ENCODE measurements around the gene BHLHE23. TPM values are rescaled to one million over a fixed set of nuclear protein-coding genes. Genes with fewer than 3 reads are reported as not detected.

Gene BHLHE23
- total RNA-seq, 1 donor = not detected

DNA sequence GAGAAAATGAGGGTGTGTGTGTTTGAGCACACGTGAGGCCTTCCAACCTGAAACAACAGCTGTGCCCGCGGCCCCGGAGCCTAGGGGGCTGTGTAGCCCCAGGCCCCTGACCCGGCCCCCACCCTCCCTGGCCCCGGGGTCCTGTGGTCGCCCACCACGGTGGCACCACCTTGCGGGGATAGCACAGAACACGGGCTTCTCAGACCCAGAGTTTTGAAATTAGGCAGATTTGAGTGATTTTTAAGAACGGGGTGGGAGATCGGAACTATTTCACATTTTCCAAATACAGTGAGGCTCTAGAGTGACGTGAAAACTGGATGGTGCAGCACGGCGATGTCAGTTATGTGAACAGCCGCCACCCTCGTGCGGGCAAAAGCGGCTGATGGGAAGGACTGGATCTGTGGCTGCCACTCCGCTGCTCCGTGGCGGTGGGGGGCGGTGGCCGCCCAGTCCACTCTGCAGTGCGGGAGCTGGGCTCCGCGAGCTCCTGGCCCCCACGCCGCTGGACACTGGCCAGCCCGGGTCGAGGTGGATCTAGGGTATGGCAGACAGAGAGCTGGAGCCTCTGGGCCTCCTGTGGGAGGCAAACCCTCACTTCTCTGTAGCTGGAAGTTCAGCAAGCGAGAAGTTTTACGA, 17.3 kb upstream of the BHLHE23 start:
- Histone ChIP-seq H3K4me1 (ENCODE audit: insufficient read depth, low read length) (no peaks in the 10 kb centered on the region), H3K9me3 (ENCODE audit: low read depth, low read length) (no peaks in the 10 kb centered on the region), H3K27me3 (ENCODE audit: insufficient read depth, low read length) (peaks cover 26% of the 10 kb centered on the region), H3K4me3 (ENCODE audit: low read length) (no peak overlapping the region)

DNA sequence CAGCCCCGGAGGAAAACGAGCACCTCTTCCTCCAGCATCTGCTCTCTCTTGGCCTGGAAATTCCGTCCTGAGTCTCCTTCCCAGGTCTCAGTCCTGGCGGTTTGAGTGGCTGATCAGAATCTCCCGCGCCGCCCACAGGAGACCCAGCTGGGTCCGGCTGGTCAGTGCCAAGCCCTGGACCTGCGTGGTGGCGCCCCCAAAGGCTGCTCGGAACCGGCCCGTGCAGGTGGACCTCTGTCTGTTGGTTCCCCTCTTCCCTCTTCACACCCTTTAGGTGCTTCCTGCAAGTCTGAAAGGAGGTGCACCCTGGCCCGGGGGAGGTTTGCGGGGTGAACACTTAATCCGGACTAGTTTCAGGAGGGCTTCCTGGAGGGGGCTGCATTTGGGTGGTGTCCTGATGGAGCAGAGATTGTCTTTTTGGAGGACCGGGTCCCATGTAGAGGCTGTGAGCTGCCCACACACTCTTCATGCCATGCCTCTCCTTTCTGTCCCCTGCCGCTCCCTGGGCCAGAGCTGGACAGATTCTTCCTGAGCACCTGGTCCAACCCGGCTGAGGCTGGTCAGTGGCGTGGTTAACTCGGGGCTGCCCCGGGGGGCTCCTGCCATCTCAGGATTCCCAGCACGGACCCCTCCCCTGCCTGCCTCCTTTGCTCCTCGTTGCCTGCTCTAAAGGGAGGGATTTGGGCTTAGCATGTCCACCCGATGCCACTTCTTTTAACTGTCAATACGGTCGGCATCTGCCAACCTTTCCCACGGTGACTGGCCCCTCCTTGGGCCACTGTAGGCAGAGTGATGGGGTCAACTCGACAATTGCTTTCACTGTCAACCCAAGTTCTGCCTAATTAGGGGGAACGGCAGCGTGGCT, 16.5 kb upstream of the BHLHE23 start:
- no peaks in the 10 kb centered on the region for H3K4me1 ChIP-seq (ENCODE audit: insufficient read depth, low read length)
- peaks cover 24% of the 10 kb centered on the region for H3K27me3 ChIP-seq (ENCODE audit: insufficient read depth, low read length)
- H3K4me3 ChIP-seq (ENCODE audit: low read length) = no peak overlapping the region
- H3K9me3 ChIP-seq (ENCODE audit: low read depth, low read length) = no peaks in the 10 kb centered on the region

DNA sequence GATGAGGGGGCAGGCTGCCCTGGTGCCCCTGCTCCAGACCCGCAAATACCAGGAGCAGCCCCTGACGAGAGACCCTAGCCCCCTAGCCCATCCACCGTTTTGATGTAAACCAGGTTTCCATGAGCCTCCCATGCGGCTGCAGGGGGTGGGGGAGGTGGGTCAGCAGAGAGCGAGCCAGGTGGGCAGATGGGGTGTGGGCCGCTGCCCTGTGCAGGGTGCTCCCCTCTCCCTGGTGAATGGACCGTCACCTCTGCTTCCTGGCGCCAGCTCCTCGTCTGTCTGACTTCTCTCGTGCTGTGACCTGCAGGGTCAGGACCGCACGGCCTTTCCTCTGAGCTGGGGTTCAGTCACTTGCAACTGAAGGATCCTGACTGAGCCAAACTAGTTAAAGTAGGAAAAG, 15.7 kb upstream of the BHLHE23 start:
- Histone ChIP-seq H3K4me1 (ENCODE audit: insufficient read depth, low read length) (no peaks in the 10 kb centered on the region), H3K9me3 (ENCODE audit: low read depth, low read length) (no peaks in the 10 kb centered on the region), H3K27me3 (ENCODE audit: insufficient read depth, low read length) (peaks cover 21% of the 10 kb centered on the region), H3K4me3 (ENCODE audit: low read length) (no peak overlapping the region)

DNA sequence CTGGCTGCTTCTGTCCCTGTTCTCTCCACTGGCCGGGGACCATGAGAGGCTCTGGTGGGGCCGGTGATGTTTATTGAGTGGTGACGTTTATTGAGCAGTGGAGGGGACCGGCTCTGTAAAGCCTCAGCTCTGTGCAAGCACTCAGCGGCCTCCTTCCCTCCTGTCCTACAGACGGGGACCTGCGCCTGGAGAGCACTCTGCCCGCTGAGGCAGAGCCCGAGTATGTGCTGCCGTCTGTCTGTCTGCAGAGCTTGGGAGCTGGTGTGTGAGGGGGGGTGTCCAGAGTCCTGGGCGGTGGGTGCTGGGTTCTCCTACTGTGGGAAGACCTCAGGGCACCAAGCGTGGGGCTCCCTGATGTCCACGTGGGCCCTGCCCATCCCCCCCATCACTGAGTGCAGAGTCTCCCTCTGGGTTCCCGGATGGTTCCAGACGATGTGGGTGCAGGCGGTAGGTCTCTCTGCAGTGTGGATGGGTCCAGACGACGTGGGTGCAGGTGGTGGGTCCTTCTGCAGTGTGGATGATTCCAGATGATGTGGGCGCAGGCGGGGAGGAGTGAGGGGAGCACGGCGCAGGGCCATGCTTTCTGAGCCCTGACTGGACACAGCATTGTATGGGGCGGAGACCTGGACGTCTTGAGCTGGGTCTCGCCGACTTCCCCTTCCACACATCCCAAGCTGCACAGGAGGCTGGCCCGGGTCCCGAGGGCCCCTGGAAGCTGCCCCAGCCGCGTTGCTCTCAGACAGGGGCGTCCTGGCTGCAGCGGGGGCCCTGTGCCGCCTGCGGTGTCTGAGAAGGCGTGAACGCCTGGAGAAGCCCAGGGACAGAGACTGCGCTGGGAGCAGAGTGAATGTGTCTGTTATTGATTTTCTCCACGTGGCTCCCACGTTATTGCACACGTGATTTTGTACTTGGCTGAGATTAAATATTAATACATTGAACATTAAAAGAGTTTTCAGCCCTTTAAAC, 14.9 kb upstream of the BHLHE23 start:
- Histone ChIP-seq H3K9me3 (ENCODE audit: low read depth, low read length) (no peaks in the 10 kb centered on the region), H3K27me3 (ENCODE audit: insufficient read depth, low read length) (peaks cover 14% of the 10 kb centered on the region), H3K4me3 (ENCODE audit: low read length) (no peak overlapping the region), H3K4me1 (ENCODE audit: insufficient read depth, low read length) (no peaks in the 10 kb centered on the region)

DNA sequence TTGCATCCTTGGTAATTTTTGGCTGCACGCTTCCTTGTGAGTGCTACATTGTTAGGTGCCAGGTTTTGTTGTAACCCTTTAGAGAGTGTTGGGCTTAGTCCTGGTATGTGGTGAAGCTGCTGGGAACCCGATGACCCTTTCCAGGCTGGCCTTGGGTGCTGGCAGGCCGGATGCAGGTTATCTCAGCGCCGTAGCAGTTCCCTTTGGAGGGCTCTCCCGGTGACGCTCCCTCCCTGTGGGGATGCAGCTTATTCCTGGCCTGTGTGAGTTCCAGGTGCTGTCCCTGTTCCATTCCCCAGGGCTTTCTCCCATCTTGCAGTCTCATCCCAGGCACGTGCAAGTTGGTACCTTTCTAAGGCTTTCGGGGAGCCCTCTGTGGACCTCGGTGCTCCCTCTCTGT, 13.9 kb upstream of the BHLHE23 start:
- Histone ChIP-seq H3K4me1 (ENCODE audit: insufficient read depth, low read length) (no peaks in the 10 kb centered on the region), H3K27me3 (ENCODE audit: insufficient read depth, low read length) (peaks cover 4% of the 10 kb centered on the region), H3K4me3 (ENCODE audit: low read length) (no peak overlapping the region), H3K9me3 (ENCODE audit: low read depth, low read length) (no peaks in the 10 kb centered on the region)

DNA sequence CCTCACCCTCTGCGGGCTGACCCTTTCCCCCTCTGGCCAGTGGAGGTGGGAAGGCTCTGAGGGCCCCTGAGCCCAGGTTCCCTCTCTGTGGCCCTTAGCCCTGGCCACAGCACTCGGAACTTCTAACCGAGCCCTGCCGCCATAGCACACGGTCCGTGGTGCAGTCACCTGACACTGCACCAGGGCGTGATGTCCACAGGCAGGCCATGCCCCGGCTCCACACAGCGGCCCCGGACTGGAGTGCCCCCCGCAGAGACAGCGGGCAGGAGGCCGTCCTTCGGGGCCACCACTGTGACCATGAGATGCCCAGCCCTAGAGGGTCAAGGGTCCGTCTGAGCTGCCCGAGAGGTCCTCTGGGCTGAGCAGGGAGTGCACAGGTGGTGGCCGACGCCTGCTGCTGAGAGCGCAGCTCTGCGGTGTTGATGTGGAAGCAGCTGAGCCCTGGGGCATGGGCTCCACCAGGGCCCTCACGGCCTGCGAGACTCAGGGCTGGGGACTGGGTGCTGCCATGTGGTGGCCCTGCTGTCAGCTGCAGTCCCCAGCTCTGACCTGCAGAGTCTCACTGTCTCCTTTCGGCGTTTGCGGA, 11.2 kb upstream of the BHLHE23 start:
- Histone ChIP-seq H3K9me3 (ENCODE audit: low read depth, low read length) (peaks cover 6% of the 10 kb centered on the region), H3K27me3 (ENCODE audit: insufficient read depth, low read length) (peaks cover 23% of the 10 kb centered on the region), H3K4me3 (ENCODE audit: low read length) (no peak overlapping the region), H3K4me1 (ENCODE audit: insufficient read depth, low read length) (no peaks in the 10 kb centered on the region)

DNA sequence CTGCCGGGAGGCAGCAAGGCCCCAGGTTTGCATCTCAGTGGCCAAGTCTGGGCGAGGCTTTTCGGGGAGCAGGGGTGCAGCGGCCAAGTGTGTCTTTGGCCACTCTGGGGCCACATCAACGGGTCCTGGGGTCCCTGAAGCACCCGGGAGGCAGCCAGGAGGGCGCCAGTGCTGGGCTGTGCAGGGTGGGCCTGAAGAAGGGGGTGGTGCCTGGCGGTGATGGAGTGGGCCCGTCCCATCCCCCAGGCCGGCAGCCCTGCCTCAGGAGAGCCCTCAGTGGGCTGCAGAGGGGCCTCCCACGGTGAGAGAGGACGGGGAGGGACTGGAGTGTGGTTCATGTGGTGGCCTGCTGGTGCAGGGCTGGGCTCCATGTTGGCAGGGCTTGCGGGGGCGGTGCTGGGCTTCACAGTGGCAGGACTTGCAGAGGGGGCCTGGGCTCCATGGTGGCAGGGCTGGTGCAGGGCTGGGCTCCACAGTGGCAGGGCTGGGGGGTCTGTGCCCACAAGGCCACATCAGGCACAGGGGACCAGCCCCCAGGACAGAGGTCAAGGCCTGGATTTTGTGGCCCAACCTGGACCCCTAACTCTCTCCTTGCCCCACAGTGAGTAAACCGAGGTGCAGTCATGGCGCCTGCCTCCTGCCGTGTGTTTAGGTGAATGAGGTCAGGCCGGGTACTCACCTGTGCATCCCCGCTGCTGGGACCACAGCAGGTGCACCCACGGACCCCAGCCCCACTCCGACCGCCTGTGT, 10.5 kb upstream of the BHLHE23 start:
- H3K9me3 ChIP-seq (ENCODE audit: low read depth, low read length) = peaks cover 9% of the 10 kb centered on the region
- no peaks in the 10 kb centered on the region for H3K4me1 ChIP-seq (ENCODE audit: insufficient read depth, low read length)
- peaks cover 28% of the 10 kb centered on the region for H3K27me3 ChIP-seq (ENCODE audit: insufficient read depth, low read length)
- H3K4me3 ChIP-seq (ENCODE audit: low read length) = no peak overlapping the region

DNA sequence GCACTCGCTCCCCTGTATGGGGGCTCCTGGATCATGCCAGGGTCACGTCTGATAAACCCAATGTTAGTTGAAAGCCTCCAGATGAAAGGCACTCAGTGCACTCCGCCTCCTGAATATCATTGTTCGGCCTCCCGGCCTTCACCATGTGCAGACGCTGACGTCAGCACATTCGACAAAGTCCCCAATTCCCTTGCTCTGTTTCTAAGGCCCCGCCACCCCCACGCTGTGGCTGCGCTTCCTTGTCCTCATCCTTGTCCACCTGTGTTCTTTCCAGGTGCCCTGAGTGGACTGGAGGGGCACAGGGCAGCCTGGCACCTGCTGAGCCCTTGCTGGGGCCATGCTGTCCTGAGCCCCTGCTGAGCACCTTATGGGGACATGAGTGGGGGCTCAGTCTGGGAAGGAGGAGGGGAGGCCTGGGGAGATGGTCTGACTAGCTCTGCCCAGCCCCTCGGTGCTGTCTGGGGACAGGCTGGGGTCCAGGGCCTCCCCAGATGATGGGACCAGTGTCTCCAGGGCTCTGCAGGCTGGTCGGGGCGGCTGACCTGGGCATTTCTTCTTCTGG, 9.8 kb upstream of the BHLHE23 start:
- H3K4me1 ChIP-seq (ENCODE audit: insufficient read depth, low read length) = no peaks in the 10 kb centered on the region
- peaks cover 33% of the 10 kb centered on the region for H3K27me3 ChIP-seq (ENCODE audit: insufficient read depth, low read length)
- H3K9me3 ChIP-seq (ENCODE audit: low read depth, low read length) = peaks cover 9% of the 10 kb centered on the region
- H3K4me3 ChIP-seq (ENCODE audit: low read length) = no peak overlapping the region

DNA sequence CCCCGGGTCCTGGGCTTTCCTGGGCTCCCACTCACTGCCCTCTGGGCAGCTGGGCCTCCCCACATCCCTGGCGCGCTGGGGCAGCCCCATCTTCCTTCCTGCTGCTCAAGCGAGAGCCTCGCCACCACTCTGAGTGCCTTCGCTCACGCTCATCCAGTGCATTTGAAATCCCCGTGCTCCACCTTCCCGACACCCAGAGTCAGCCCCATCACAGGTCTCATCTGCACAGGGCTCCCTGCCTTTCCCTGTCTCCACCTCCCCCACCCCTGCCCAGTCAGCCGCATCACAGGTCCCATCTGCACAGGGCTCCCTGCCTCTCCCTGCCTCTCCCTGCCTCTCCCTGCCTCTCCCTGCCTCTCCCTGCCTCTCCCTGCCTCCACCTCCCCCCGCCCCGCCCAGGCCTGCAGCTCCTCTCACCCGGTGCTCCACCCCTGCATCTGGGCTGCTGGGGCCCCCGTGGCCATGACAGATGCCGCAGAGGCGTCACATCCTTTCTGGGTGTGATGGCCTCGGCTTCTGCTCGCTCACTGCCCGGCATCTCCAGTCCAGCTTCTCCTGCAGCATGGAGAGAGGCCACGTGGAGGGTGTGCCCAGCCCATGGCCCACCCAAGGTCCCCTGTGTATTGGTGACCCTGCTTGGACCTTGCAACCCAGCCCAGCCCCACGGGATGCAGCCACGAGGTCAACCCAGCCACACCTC, 9.0 kb upstream of the BHLHE23 start:
- H3K4me1 ChIP-seq (ENCODE audit: insufficient read depth, low read length) = no peaks in the 10 kb centered on the region
- peaks cover 9% of the 10 kb centered on the region for H3K9me3 ChIP-seq (ENCODE audit: low read depth, low read length)
- H3K27me3 ChIP-seq (ENCODE audit: insufficient read depth, low read length) = peaks cover 41% of the 10 kb centered on the region
- no peak overlapping the region for H3K4me3 ChIP-seq (ENCODE audit: low read length)

DNA sequence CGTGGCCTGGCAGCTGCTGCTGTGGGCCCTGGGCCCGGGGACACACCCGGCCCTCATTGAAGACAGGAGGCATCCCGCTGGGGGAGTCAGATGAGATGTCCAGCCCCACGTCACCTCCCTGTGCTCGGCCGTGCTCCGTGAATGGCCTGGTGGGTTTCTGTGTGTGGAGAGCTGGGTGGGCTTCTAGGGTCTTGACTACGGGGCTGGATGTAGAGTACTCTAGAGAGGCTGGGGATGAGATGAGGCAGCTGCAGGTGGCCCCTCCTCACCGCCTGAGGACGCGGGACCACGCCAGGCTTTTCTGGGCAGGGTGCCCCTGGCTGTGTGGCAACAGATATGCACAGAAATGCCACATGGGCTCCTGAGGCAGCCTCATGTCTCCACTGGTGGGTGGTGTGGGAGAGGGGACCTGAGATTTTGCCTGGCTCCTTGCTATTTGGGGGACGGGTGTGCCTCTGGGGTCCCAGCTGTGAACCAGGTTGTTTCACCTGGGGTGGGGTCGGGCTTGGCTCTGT, 8.4 kb upstream of the BHLHE23 start:
- Histone ChIP-seq H3K4me3 (ENCODE audit: low read length) (no peak overlapping the region), H3K4me1 (ENCODE audit: insufficient read depth, low read length) (peaks cover 3% of the 10 kb centered on the region), H3K27me3 (ENCODE audit: insufficient read depth, low read length) (peaks cover 44% of the 10 kb centered on the region), H3K9me3 (ENCODE audit: low read depth, low read length) (peaks cover 9% of the 10 kb centered on the region)

DNA sequence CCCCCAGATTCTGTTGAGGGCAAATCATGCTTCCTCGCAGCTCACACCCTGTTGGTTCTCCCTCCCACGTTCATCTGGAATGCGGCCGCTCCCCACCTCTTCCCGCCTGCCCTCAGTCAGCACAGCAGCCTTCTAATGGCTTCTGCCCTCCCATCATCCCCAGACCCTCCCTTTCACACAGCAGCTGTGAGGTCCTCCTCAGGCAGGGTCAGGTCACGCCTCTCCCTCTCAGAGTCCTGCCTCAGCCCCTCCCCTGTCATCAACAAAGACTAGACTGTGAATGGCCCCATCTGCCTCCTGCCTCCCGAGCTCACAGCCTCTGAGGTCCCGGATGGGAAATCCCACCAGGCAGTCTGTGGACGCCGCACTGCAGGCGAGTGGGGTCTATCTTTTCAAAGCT, 7.9 kb upstream of the BHLHE23 start:
- no peak overlapping the region for H3K4me3 ChIP-seq (ENCODE audit: low read length)
- peaks cover 49% of the 10 kb centered on the region for H3K27me3 ChIP-seq (ENCODE audit: insufficient read depth, low read length)

DNA sequence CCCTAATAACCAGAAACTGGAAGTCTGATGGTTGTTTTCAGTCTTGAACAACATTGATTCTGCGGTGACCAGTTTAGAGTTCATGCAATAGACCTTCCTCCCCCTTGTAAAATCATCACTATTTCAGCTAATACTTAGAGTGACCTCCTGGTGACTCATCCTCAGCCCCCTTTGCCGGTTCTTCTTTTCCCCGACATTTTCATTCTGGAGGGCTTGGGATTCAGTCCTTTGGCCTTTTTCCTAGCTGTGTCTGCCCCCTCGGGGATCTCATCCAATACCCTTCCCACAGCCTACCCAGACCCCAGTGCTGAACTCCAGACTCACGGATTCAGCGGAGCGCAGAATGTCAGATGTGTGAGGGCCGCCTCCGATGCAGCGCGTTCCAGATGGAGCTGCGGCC, 7.5 kb upstream of the BHLHE23 start:
- peaks cover 12% of the 10 kb centered on the region for H3K4me1 ChIP-seq (ENCODE audit: insufficient read depth, low read length)
- peaks cover 54% of the 10 kb centered on the region for H3K27me3 ChIP-seq (ENCODE audit: insufficient read depth, low read length)
- H3K4me3 ChIP-seq (ENCODE audit: low read length) = no peak overlapping the region
- H3K9me3 ChIP-seq (ENCODE audit: low read depth, low read length) = peaks cover 9% of the 10 kb centered on the region

More for the DNA sequence above, 7.9 kb upstream of the BHLHE23 start:
- H3K9me3 ChIP-seq (ENCODE audit: low read depth, low read length) = peaks cover 9% of the 10 kb centered on the region
- peaks cover 8% of the 10 kb centered on the region for H3K4me1 ChIP-seq (ENCODE audit: insufficient read depth, low read length)

DNA sequence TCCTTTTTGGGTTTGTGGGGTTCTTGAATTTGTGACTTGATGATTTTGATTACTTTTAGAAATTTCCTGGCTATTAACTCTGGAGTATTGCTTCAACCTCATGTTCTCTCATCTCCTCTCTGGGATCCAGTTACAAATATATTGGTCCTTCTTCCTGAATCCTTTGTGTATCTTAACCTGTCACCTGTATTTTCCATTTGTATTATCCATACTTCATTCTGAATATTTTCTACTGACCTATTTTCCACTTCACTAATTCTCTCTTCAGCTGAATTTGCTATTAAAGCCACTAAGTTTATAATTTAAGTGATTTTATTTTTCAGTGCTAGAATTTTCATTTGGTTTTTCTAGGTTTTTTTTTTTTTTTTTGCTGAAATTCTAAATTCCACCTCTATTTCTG, 6.4 kb upstream of the BHLHE23 start:
- Histone ChIP-seq H3K4me3 (ENCODE audit: low read length) (no peak overlapping the region), H3K27me3 (ENCODE audit: insufficient read depth, low read length) (peaks cover 64% of the 10 kb centered on the region), H3K4me1 (ENCODE audit: insufficient read depth, low read length) (peaks cover 20% of the 10 kb centered on the region), H3K9me3 (ENCODE audit: low read depth, low read length) (peaks cover 9% of the 10 kb centered on the region)
